NCI-H446 (cell line): ENCODE measurements around the gene PEA15.
A peak's percentile ranks its signal among the peaks of the same experiment; 100 is the strongest.

ENCODE experiments used
- DNase-seq, 2 experiments: peaks; one replicate each; lab custom pipeline; 2025; lab: John Stamatoyannopoulos, UW

PEA15 gene

DNA sequence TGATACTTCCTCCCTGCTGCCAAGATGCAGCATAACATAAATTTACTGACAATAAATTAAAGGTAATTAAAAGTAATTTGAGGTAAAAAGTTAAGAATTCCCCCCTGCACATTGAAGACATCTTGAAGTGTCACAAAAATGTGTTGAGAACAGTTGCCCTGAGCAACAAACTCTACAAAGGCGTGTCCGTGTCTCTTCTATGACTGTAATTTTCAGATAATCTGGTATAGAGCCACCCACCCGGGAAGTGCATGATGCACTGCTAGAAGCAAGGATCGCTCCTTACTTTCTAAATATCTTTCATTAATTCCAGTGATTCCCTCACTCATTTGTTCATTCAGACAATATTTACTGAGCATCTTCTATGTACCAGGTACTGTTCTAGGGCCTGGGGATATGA is 25.8 kb upstream of the PEA15 start:
- DNase-seq: no peak

DNA sequence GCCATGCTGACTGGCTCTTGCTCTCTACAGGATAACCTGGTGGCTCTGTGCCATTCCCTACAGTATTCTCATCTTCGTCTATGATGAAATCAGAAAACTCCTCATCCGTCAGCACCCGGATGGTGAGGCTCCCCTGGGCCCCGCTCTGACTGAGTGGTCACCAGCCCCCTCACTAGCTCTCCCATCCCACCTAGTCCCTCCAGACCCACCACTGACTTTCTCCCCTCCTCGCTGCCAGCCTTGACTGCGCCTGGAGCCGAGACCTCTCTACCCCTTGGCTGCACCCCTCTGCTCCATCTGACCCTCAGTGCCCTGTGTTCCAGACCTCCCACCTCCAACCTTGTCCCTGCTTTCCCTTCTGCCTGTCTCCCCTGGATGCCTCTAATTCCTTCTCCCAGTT is 18.9 kb upstream of the PEA15 start:
- no peak for DNase-seq

DNA sequence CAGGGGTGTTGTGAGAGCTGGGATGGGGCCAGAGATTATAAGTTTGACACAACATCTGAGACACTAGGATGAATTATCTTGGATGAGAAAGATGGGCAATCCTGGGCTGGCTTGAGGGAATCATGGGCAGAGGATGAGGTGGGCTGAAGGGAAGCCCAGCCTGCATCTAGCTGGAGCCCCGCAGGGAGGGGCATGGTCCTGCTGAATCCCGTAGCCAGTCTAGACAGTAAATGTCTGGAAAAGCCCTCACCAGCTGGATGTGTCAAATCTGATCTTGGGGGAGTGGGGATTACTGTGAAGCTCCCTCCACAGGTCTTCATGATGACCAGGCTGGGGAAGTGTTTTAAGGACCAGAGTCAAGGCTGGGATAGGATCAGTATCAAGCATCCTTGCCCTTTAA is 18.5 kb upstream of the PEA15 start:
- DNase-seq: no peak

DNA sequence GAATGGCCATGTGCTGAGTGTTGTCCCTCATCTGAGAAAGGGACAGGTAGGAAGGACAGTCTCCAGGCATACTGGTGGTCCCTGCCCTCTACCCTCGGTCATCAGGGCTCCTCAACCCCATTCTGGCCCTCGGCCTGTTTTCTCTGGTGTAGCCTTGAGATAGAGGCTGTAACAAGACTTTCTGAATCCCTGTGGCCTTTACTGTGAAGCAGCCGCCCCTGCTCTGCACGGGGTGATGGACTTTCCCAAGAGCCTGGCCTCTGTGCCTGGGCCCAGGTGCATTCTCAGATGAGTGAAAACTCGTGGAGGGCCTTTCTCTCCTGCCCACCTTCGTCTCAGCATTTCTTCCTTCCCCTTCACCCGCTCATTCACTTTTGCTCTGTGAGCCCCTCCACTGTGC is 17.8 kb upstream of the PEA15 start:
- DNase-seq: no peak

- DNase-seq: no peak
Observed at GRCh38 chr1:160188341-160188740, 16.8 kb upstream of the PEA15 start.

GRCh38 chr1:160189649-160190625 is 15.2 kb upstream of the PEA15 start, which contains the start of gene CASQ1:
Gene CASQ1 (plus strand): TSS chr1:160190575. CDS start chr1:160190752, 177 bp downstream.
- DNase-seq: peak; percentile 25 to 81

- DNase-seq: no peak
Observed at GRCh38 chr1:160191756-160192155, 13.4 kb upstream of the PEA15 start.

DNA sequence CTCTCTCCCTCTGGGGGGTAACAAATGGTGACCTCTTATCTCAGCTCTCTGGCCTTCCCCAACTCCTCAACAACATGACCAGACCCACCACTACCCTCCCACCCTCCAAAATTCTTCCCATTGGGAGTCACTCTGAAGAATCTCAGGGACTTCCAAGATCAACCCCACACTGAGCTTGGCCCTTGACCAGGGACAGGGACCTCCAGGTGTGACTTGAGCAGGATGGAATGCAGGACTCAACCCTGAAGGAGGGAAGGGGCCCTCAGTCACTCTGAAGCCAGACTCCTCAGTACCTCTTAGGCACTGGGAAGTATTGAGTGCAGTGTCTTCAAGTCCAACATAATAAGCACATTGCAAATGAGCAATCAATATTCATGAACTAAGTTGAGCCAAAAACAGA is 12.9 kb upstream of the PEA15 start:
- DNase-seq: no peak

- DNase-seq: peak; percentile 76 to 88
Observed at GRCh38 chr1:160193091-160193819, 11.9 kb upstream of the PEA15 start.

- DNase-seq: no peak
Observed at GRCh38 chr1:160193832-160194736, 11.1 kb upstream of the PEA15 start.

- DNase-seq: no peak
Observed at GRCh38 chr1:160194737-160195059, 10.5 kb upstream of the PEA15 start.

GRCh38 chr1:160196143-160196542 is 9.0 kb upstream of the PEA15 start:
- no peak for DNase-seq

DNA sequence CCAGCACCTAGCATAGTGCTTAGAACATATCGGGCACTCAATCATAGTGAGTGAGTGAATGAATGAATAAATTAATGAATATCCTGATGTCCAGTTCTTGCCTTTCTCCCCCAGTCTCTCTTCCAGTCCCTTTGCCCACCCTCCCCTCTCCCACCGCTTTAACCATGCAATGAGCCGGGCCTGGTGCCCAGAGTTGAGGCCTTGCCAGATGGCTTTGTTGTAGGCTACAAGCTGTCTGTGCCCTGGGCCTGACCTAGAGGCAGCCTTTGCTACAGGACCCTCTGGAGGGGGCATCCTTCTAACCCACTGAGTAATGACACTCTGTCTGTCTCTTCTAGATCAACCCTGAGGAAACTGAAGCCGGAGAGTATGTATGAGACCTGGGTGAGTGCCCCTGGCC is 8.0 kb upstream of the PEA15 start:
- DNase-seq: peak in 1 of 2 experiments; percentile 58

GRCh38 chr1:160200786-160201185 is 4.4 kb upstream of the PEA15 start:
- DNase-seq: no peak

DNA sequence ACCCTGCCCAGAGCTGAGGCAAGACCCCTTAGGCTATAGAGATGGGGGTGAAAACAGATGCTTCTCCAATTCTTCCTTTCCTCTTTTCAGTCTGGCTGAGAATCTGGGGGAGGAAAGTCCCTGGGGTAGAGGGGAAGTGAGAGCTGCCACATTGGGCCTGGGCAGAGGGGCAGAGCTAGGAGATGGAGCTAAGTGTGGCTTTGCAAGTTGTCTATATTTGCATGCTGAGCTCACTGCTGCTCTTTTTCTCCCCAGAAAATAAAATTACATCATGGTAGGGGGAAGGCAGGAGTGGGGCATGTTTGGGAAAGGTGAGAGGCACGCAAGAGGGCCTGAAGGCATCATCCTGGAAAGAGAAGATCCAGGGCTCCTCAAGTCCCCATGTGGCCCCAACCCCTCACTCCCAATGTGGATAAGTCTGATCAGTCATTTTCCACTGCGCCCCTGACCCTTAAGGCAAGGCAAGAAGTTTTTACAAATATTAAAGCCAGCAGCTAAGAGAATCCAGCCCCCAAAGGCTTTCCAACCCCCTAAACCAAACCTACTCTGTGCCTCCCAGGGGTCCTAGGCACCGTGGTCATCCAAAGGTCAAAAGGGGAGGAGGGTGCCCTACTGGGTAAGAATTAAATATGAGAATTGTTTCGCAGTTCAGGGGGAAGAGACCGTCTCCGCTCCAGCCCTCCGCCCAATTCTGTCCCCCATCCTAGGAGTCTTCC is 500 bp upstream of the PEA15 start:
- DNase-seq: no peak

DNA sequence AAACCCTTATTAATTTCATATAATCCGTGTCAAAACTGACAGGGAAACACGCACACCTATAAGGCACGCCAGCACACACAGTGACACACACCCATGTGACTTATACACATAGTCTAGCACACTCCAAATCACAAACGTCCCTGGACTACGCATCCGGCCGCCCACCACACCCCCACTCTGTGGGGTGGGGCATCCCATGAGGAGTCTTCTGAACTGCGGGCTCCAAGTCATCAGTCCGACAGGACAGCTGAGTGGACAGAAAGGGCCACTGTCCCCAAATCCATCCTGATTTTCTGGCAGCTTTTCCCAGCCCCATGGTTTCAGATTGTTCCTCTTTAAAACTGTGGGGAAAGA is 829 bp downstream of the PEA15 start:
- peak in 1 of 2 experiments; percentile 15 for DNase-seq

DNA sequence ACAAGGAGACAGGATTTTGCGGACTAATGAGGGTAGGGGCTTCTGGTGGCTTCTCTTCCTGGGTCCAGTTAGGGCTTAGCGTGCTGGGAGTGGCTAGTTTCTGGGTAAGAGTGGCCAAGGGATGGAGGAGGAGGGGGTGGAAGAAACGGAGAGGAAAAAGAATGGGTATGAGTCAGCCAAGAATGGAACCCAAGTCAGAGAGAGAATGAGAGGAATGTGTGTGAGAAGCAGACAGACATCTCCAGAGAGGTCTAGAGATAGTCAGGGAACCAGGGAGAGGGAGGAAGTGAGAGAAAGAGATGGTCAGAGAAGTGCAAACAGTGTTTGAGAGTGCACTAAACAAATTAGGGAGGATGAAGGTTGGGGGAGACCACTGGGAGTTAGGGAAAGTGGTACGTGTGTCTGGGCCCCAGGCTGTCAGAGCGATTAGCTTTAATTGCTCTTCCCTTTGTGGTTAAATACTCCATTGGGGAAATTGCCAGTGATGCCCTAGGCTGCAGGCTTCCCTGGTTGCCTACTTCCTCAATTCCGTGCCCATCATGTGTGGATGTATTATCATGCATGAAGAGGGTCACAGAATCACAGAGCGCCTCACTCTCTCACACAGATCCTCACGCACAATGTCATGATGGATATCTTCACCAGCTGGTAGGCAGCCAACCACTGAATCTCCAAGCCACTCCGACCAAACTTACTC is 1.4 kb downstream of the PEA15 start:
- no peak for DNase-seq

- no peak for DNase-seq
Observed at GRCh38 chr1:160207118-160207650, 2.0 kb downstream of the PEA15 start.

DNA sequence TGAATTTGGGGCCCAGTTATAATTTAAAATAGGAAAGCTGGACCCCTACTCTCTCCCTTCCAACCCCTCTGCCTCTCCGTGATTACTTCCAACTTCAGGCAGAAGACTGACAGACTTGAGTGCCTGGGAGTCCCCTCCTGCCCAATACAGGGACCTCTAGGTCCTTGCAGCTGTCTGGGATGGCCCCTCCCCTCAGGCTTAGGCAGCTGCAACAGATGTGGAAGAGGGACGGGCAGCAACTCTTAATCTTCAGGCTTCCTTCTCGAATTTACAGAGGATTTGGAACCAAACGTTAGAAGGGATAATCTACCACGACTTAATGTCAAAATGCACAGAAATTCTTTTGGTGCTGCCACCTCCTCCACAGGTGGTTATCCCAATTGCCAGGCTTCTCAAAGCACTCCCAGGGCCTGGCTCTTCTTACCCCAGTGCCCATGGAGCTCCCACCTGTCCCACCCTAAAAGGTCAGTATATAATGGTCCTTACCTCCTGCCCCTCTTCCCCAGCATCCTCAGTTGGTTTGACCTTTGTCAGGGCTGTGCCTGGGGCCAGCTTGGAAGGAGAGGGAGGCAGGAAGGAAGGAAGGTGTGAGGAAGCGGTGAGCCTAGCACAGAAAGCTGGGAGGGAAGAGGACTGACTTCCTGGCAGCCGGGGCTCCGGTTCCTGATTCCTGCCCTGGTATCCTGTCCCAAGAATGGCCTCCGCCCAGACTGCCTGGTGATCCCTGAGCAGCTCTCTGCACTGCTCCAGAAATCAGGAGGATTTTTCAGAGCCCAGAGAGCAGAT is 2.8 kb downstream of the PEA15 start:
- DNase-seq: no peak
